HG03060 (cell line): ENCODE results near the gene KRT72.

Experiments
- ATAC-seq: cut with Tn5 transposase; IDR thresholded peaks from one replicate; pipeline ENCODE4 v1.9.1; 2021; ENCODE audit warnings: low read depth, moderate number of reproducible peaks; ENCODE audit not compliant: unreplicated experiment

The KRT72 gene

GRCh38 chr12:52630599-52631200 is 29.4 kb upstream of the KRT72 start:
- no peak for ATAC-seq

- ATAC-seq: no peak
These were observed 28.8 kb upstream of the KRT72 start for GRCh38 chr12:52630008-52630500.

DNA sequence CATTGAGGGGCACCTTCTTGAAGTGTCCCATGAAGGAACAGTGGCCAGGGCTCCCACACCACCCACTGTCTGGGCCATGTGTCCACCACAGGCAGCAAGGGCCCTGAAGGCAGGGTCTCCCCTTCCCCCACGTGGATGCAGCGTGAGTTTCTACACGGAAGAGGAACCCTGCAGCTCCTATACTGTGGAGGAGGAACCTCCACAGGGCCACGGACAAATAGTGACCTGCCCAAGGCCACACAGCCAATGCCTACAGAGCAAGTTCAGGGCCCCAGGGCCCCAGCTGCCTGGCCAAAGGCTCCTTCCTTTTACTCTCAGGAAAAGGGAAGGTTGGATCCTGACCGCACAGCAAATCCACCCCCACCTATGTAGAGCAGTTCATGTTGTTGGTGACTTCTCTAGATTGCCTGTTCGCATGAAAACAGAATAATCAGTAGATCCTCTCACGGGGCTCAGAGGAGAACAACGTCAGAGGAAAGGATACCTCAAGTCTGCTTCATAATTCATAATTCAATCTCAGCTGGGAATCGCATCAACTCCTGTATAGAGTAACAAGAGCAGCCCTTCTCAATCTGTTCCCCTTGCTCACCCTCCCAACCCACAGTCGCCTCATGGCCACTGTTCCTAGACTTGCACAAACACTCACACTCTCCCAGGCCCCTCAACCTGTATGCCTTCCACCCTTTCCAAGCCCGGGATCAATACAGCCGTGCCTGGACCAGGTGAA is 28.2 kb upstream of the KRT72 start:
- no peak for ATAC-seq

DNA sequence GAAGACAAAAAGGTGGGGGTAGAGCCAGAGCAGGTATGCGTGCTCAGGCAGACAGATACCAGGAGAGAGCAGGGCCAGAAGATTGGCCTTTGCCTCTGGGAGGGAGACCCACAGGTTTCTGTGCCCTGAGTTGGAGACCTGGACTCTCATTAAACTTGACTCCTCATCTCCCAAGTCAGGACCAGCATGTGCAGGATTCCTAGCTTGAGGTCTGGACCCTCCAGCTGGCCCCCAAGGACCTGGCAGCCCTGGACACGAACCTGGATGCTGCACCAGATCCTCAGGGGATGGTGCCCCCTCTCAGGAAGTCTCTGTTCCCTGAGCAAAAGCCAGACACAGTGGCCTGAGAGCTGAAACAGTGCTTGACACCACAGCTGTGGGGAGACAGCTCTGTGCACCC is 27.6 kb upstream of the KRT72 start:
- ATAC-seq: no peak

- ATAC-seq: no peak
These were observed 26.8 kb upstream of the KRT72 start for GRCh38 chr12:52628111-52628507.

GRCh38 chr12:52627395-52628110 is 26.3 kb upstream of the KRT72 start:
- ATAC-seq: no peak

- ATAC-seq: no peak
These were observed 21.1 kb upstream of the KRT72 start for GRCh38 chr12:52622349-52622748.

DNA sequence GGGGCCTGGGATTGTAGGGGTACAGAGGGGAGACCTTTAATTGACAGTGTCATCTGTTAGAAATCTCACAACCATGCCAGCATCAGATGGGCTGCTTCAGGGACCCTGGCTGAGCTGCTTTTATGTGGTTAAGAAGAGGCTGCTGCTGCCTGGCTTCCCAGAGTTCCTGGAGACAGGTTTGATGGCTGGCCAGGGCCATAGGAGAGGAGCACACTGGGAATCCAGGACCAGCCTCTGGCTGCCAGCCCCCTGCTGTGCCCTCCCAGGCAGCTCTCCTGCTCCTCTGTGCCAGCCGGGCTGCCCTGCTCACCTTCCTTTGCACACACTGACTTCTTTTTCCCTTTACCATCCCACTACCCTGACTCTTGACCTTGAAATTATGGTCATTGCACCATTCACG is 17.6 kb upstream of the KRT72 start:
- no peak for ATAC-seq

DNA sequence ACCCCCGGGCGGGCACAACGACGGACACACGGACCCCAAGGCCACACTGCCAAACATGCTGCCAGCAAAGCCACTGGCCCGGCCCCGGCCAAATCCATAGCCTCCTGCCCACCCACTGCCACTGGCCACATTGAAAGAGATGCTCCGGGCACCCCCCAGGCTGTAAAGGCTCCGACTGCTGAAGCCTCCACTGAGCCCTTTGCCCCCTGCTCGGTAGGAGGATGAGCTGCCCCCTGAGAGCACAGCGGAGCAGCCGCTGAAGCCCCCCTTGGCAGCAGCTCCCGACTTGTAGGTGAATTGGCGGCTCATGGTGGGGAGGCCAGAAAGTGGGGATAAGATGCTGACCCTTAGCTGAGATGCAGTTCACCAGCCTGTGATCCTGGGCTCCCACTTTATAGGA is 17.0 kb upstream of the KRT72 start, which contains the start of gene KRT73:
Gene KRT73, minus strand, starts transcription at position 344 of the 400 bp plus-strand sequence. Its CDS starts 35 bp downstream, at position 309.
- ATAC-seq: no peak

DNA sequence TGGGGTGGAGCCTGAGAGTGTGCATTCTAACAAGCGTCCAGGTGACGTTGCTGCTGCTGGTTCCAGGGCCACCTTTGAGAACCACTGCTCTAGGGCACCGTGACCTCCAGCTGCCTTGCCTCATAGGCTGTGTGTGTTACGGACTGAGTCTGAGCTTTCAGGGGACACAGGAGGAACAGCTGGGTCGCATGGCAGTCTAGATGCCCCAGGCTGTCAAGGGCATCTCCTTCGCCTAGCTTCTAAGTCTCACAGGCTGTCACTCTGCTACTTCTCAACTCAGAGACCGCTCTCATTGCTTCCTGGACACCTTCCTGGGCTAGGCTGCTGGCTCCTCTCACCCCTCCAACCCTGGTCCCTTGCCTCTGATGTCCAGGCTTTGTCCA is 16.1 kb upstream of the KRT72 start:
- no peak for ATAC-seq

DNA sequence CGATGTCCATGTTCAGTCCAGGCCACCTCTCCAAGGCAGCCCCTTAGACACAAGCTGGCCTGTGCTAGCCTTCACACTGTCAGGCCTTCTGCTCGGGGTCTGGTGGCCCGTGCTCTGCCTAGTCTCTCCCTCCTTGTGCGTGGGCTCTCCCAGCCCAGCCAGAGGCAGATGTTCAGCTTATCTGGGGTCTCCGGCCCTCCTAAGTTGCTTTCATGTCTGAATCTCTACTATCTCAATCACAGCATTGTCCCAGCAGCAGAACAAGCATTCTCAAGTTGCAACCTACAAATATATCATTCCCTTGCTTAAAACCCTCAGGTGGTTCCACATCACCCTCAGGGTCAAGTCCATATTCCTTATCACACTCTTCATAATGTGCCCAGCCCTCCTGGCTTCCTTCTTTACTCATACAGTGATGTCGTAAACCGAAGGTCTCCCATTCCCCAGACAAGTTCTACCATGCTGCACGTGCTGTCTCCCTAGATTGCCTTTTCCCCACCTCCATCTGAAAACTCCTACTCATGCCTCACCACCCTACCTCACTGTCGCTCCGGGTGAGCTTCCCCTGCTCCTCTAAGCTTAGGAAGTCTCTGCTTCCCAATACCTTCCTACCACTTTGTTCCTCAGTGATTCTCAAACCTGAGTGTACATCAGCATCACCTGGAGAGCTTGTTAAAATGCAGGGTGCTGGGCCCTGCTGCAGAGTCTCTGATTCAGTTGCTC is 15.6 kb upstream of the KRT72 start:
- no peak for ATAC-seq

GRCh38 chr12:52615912-52616311 is 14.6 kb upstream of the KRT72 start:
- no peak for ATAC-seq

GRCh38 chr12:52615208-52615868 is 14.1 kb upstream of the KRT72 start:
- no peak for ATAC-seq

- ATAC-seq: no peak
These were observed 13.3 kb upstream of the KRT72 start for GRCh38 chr12:52614381-52615207.

DNA sequence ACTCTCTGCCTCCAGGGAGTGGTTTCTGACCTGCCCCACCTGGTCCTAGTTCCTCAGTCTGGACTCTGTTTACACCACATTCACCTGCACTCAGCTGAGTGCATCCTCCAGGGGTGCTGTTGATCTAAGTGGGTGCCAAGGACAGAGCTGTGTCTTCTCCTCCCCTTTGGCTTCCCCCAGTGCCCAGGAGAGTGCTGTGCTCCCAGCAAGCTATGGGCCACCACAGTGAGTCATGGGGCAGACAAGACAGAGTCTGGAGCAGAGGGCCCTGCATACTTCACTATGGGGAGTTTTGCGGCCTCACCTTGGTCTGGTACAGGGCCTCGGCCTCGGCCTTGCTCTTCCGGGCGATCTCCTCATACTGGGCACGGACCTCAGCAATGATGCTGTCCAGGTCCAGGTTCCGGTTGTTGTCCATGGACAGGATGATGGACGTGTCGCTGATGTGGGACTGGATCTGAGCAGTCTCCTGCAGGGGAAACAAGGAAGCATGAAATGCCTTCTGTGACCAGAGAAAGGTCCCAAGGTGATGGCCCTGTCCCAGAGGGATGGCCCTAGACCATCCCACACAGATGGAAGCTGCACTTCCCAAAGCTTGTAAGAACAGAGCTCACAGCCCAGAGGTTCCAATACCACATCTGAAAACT is 12.2 kb upstream of the KRT72 start:
- no peak for ATAC-seq

- ATAC-seq: no peak
These were observed 11.4 kb upstream of the KRT72 start for GRCh38 chr12:52612431-52613383.

DNA sequence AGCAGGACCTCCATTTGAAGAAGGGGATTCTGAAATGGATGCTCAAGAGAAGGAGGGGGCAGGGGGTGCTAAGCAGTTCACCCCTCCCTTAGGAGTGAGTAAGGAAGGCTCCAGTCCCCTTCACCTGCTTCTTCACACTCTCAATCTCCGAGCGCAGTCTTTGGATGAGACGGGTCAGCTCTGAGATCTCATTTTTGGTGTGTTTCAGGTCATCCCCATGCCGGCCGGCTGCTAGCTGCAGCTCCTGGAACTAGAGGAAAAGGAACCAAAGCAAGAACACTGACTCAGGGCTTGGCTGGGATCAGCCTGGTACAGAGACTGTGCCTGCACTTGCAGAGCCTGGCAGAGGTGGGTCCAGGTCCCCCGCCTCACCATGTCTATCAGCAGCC is 9.8 kb upstream of the KRT72 start:
- no peak for ATAC-seq
